A673 (cell line): ENCODE results near the gene YES1. TPM values are rescaled to one million over a fixed set of nuclear protein-coding genes. Genes with fewer than 3 reads are reported as not detected.
A peak's percentile ranks its signal among the peaks of the same experiment; 100 is the strongest.

Experiments used
- BruUV-seq: library from RNA; stranded (reverse); fragments of 400-500 nt; replicated peaks from 2 replicates; lab custom pipeline; 2021; lab: Mats Ljungman, UMichigan
- CTCF ChIA-PET: fragments of 300-600 bp; sonication (Branson Sonifier 250); formaldehyde crosslinking; loops from one replicate; lab custom pipeline; 2022; ENCODE audit warnings: antibody characterized with exemption; lab: Charles Lee
- POLR2A ChIA-PET: fragments of 300-600 bp; sonication (Branson Sonifier 250); formaldehyde crosslinking; loops from one replicate; lab custom pipeline; 2022; ENCODE audit warnings: antibody characterized with exemption; ENCODE audit not compliant: low non-redundant PET; lab: Charles Lee
- DNase-seq: peaks from one replicate; pipeline ENCODE4 v3.0.0-alpha.2; 2015; ENCODE audit warnings: low spot score
- H3K27ac ChIP-seq: fragments of 200-600 bp; sonication (generic); 2 replicates; pipeline ENCODE4 v1.5.1; 2016; ENCODE audit warnings: mixed run types, low read depth, mild to moderate bottlenecking, mixed read lengths, antibody characterized with exemption, low read length; ENCODE audit not compliant: poor library complexity, severe bottlenecking
- H3K27me3 ChIP-seq: fragments of 200-600 bp; sonication (generic); replicated peaks from 2 replicates; pipeline ENCODE4 v1.6.1; 2017; ENCODE audit warnings: mixed run types, low read depth, mild to moderate bottlenecking, mixed read lengths, antibody characterized with exemption, low read length; ENCODE audit not compliant: insufficient read depth, poor library complexity
- H3K36me3 ChIP-seq: fragments of 200-600 bp; sonication (generic); 2 replicates; pipeline ENCODE4 v1.6.1; 2016; ENCODE audit warnings: mixed run types, mild to moderate bottlenecking, mixed read lengths, antibody characterized with exemption, low read length; ENCODE audit not compliant: insufficient read depth, poor library complexity, severe bottlenecking
- H3K4me1 ChIP-seq: fragments of 200-600 bp; sonication (generic); 2 replicates; pipeline ENCODE4 v1.6.1; 2017; ENCODE audit warnings: mixed run types, mild to moderate bottlenecking, mixed read lengths, antibody characterized with exemption, low read length; ENCODE audit not compliant: insufficient read depth, poor library complexity, severe bottlenecking
- H3K4me3 ChIP-seq: fragments of 200-600 bp; sonication (generic); 2 replicates; pipeline ENCODE4 v1.5.1; 2016; ENCODE audit warnings: low read depth, mixed run types, mild to moderate bottlenecking, mixed read lengths, low read length; ENCODE audit not compliant: poor library complexity, severe bottlenecking
- H3K9me3 ChIP-seq: fragments of 200-600 bp; sonication (generic); 2 replicates; pipeline ENCODE4 v1.6.1; 2016; ENCODE audit warnings: mixed run types, low read depth, mild to moderate bottlenecking, mixed read lengths, antibody characterized with exemption, low read length; ENCODE audit not compliant: poor library complexity, severe bottlenecking
- CTCF ChIP-seq: fragments of 300-800, 200-600 bp; sonication (generic); conservative IDR thresholded peaks from 2 replicates; pipeline ENCODE4 v1.5.1; 2017; ENCODE audit warnings: low read depth, mild to moderate bottlenecking, antibody characterized with exemption, low read length, moderate library complexity, mixed read lengths
- EZH2 ChIP-seq: fragments of 200-600 bp; sonication (generic); IDR thresholded peaks from 2 replicates; pipeline ENCODE4 v1.6.1; 2017; ENCODE audit warnings: borderline replicate concordance, low read depth, mild to moderate bottlenecking, mixed read lengths, antibody characterized with exemption, low read length; ENCODE audit not compliant: poor library complexity, severe bottlenecking
- intact Hi-C: fragments of 100-400 bp; cut with micrococcal nuclease; formaldehyde crosslinking; loops from one replicate; pipeline ENCODE4 v1.10.0; 2022; ENCODE audit not compliant: unreplicated experiment
- total RNA-seq: library from RNA; stranded (reverse); gene quantifications from 2 replicates; pipeline ENCODE4 v1.2.3, GENCODE V29; 2021

Gene YES1
- total RNA-seq, 1 experiment from 2014 or later, result 138 TPM

GRCh38 chr18:825891-826585 lies 14.0 kb upstream of the YES1 start:
- POLR2A ChIA-PET, result interaction anchor here (0.6 kb wide), 1 partner anchor 1830 kb away, joined by 8 read pairs; no protein-coding TSS in a partner anchor
- Histone ChIP-seq H3K27ac (no peak overlapping the region), H3K27me3 (no peaks in the 10 kb centered on the region), H3K36me3 (no peaks in the 10 kb centered on the region), H3K9me3 (no peaks in the 10 kb centered on the region), H3K4me3 (no peak overlapping the region), H3K4me1 (peaks cover 42% of the 10 kb centered on the region)
- no TSS peak for BruUV-seq
- no peak for DNase-seq
- TF ChIP-seq CTCF (no peak), EZH2 (no peak)
- CTCF ChIA-PET, result no interaction called here
- intact Hi-C loops, result no loop called here

- Histone ChIP-seq H3K4me3 (no peak overlapping the region), H3K36me3 (no peaks in the 10 kb centered on the region), H3K9me3 (no peaks in the 10 kb centered on the region), H3K27me3 (no peaks in the 10 kb centered on the region), H3K4me1 (peaks cover 35% of the 10 kb centered on the region), H3K27ac (no peak overlapping the region)
- ChIA-PET CTCF (no interaction called here), POLR2A (no interaction called here)
- BruUV-seq, result no TSS peak
- TF ChIP-seq CTCF, result no peak
- no peak for TF ChIP-seq EZH2
- intact Hi-C loops, result no loop called here
- peak; percentile 34 for DNase-seq
These were observed 12.1 kb upstream of the YES1 start for GRCh38 chr18:824179-824578.

GRCh38 chr18:820591-821165 lies 8.6 kb upstream of the YES1 start:
- no TSS peak for BruUV-seq
- DNase-seq, result peak; percentile 63
- ChIA-PET POLR2A (interaction anchor here (0.6 kb wide), 2 partner anchors 48 to 343 kb away, joined by 3 to 4 read pairs; no protein-coding TSS in a partner anchor), CTCF (interaction anchor here (1.2 kb wide), 1 partner anchor 10 kb away, joined by 6 read pairs; no protein-coding TSS in a partner anchor)
- TF ChIP-seq CTCF, result no peak
- Histone ChIP-seq H3K27ac (peak overlapping the region; percentile 49), H3K4me3 (peak overlapping the region; percentile 2), H3K36me3 (no peaks in the 10 kb centered on the region), H3K27me3 (no peaks in the 10 kb centered on the region), H3K4me1 (peaks cover 30% of the 10 kb centered on the region), H3K9me3 (no peaks in the 10 kb centered on the region)
- intact Hi-C loops, result no loop called here
